ENCODE measurements around the gene SH2D4B.

Gene SH2D4B

GRCh38 chr10:80504158-80504811 is 33.4 kb upstream of the SH2D4B start:
- no peak for DNase-seq

- no peak for DNase-seq
Measured at GRCh38 chr10:80504897-80505465, 32.7 kb upstream of the SH2D4B start.

- DNase-seq, result no peak
Measured at GRCh38 chr10:80506189-80506575, 31.5 kb upstream of the SH2D4B start.

GRCh38 chr10:80506836-80507487 is 30.7 kb upstream of the SH2D4B start:
- DNase-seq, result no peak

GRCh38 chr10:80509108-80509402 is 28.6 kb upstream of the SH2D4B start:
- no peak for DNase-seq

- no peak for DNase-seq
Measured at GRCh38 chr10:80509403-80510161, 28.1 kb upstream of the SH2D4B start.

- no peak for DNase-seq
Measured at GRCh38 chr10:80512031-80512526, 25.6 kb upstream of the SH2D4B start.

- DNase-seq, result no peak
Measured at GRCh38 chr10:80513106-80513505, 24.6 kb upstream of the SH2D4B start.

GRCh38 chr10:80515511-80515910 is 22.2 kb upstream of the SH2D4B start:
- no peak for DNase-seq

- DNase-seq, result no peak
Measured at GRCh38 chr10:80515941-80516340, 21.8 kb upstream of the SH2D4B start.

GRCh38 chr10:80516506-80517075 is 21.1 kb upstream of the SH2D4B start:
- DNase-seq, result no peak

- no peak for DNase-seq
Measured at GRCh38 chr10:80517416-80518142, 20.1 kb upstream of the SH2D4B start.

GRCh38 chr10:80518143-80518806 is 19.4 kb upstream of the SH2D4B start:
- DNase-seq, result no peak

- no peak for DNase-seq
Measured at GRCh38 chr10:80518807-80519360, 18.8 kb upstream of the SH2D4B start.

- DNase-seq, result no peak
Measured at GRCh38 chr10:80519936-80520650, 17.6 kb upstream of the SH2D4B start.

- DNase-seq, result no peak
Measured at GRCh38 chr10:80520661-80521470, 16.8 kb upstream of the SH2D4B start.

- no peak for DNase-seq
Measured at GRCh38 chr10:80522756-80523363, 14.8 kb upstream of the SH2D4B start.

GRCh38 chr10:80523773-80524172 is 13.9 kb upstream of the SH2D4B start:
- DNase-seq, result no peak

GRCh38 chr10:80524190-80524909 is 13.4 kb upstream of the SH2D4B start:
- no peak for DNase-seq
